ENCODE measurements around the gene PTH2R.

- TF ChIP-seq EZH2 (IDR thresholded peaks at IDR 0.05; ENCODE audit: low read depth, unreplicated experiment) (no peak), CTCF (conservative IDR thresholded peaks at IDR 0.05; ENCODE audit: low read depth in 2 of 2) (no peak), NANOG (IDR thresholded peaks at IDR 0.05; ENCODE audit: borderline replicate concordance) (no peak), ZNF462 (CRISPR knock-in tag; IDR thresholded peaks at IDR 0.05) (no peak), POLR2AphosphoS5 (IDR thresholded peaks at IDR 0.05; ENCODE audit: low read depth) (no peak), EZH2phosphoT487 (IDR thresholded peaks at IDR 0.05; ENCODE audit: unreplicated experiment) (no peak), JUNB (IDR thresholded peaks at IDR 0.05; ENCODE audit: unreplicated experiment) (no peak), ZNF331 (CRISPR knock-in tag; IDR thresholded peaks at IDR 0.05; ENCODE audit: low read depth) (no peak), CREB1 (CRISPR knock-in tag; IDR thresholded peaks at IDR 0.05; ENCODE audit: low read depth) (no peak), ZNF114 (CRISPR knock-in tag; IDR thresholded peaks at IDR 0.05) (no peak), ETS1 (IDR thresholded peaks at IDR 0.05) (no peak), REST (IDR thresholded peaks at IDR 0.05; ENCODE audit: unreplicated experiment) (no peak), STAT1 (IDR thresholded peaks at IDR 0.05; ENCODE audit: unreplicated experiment) (no peak)
Observed at GRCh38 chr2:208386541-208386940, 20.1 kb upstream of the PTH2R start.

Measured in GM23338 (cell line).